ENCODE data around the gene SMIM41.

The SMIM41 gene

DNA sequence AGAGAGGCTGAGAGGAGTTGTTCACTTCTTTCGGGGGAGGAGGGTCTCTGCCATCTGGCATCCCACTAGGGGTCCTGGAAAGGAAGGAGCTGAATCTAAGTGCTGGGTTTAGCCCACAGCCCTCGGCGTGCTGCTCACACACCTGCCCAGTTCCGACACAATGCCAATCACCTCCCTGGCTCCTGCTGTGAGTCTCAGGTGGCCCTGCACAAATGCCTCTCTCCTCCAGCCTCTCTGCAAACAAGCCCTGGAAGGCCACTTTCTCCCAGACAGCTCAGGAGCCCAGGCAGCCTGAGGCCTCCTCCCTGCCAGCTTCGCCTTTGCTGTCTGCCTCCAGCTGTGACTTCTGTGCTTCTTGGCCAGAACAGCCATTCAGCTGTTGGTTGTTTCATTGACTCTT, 51.2 kb downstream of the SMIM41 start:
- 50 to 61% methylated on average over 4 of the region's 5 CpGs for WGBS, 2 experiments (ENCODE audit: insufficient coverage in 2 of 2)
- H3K9me3 ChIP-seq (ENCODE audit: control insufficient read depth, low read length): no peaks in the 10 kb centered on the region
- H3K36me3 ChIP-seq (ENCODE audit: control insufficient read depth, insufficient read depth, low read length): no peaks in the 10 kb centered on the region
- H3K4me1 ChIP-seq (ENCODE audit: control insufficient read depth, insufficient read depth, low read length, poor library complexity, severe bottlenecking): peaks cover 5% of the 10 kb centered on the region
- H3K4me3 ChIP-seq (ENCODE audit: extremely low read depth, insufficient read depth, low read length, poor library complexity, severe bottlenecking): no peak overlapping the region
- H3K27ac ChIP-seq (ENCODE audit: low read depth, low read length, severe bottlenecking): no peak overlapping the region

DNA sequence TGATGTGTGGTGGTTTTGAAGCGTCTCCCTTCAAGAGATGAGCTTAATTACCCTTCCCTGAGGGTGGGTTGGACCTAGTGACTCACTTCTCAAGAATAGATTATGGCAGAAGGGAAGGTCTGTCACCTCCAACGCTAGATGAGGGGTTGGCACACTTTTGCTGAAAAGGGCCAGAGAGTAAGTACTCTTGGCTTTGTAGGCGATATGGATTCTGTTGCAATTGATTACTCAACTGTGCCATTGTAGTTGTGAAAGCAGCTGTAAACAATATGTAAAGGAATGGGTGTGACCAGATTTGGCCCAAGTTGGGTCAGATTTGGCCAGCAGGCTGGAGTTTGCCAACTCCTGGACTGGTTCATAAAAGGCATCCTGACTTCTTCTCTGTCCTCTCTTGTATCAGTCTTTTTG, 53.3 kb downstream of the SMIM41 start:
- Histone ChIP-seq H3K4me3 (ENCODE audit: extremely low read depth, insufficient read depth, low read length, poor library complexity, severe bottlenecking) (no peak overlapping the region), H3K36me3 (ENCODE audit: control insufficient read depth, insufficient read depth, low read length) (no peaks in the 10 kb centered on the region), H3K9me3 (ENCODE audit: control insufficient read depth, low read length) (no peaks in the 10 kb centered on the region), H3K4me1 (ENCODE audit: control insufficient read depth, insufficient read depth, low read length, poor library complexity, severe bottlenecking) (no peaks in the 10 kb centered on the region), H3K27ac (ENCODE audit: low read depth, low read length, severe bottlenecking) (no peak overlapping the region)
- 94 to 96% methylated on average over 3 of the region's 3 CpGs for WGBS, 2 experiments (ENCODE audit: insufficient coverage in 2 of 2)

GRCh38 chr12:52137746-52138145, 58.2 kb downstream of the SMIM41 start:
- peaks cover 7% of the 10 kb centered on the region for H3K4me1 ChIP-seq (ENCODE audit: control insufficient read depth, insufficient read depth, low read length, poor library complexity, severe bottlenecking)
- WGBS, 2 experiments (ENCODE audit: insufficient coverage in 2 of 2): 91 to 100% methylated on average over 3 of the region's 5 CpGs
- H3K4me3 ChIP-seq (ENCODE audit: extremely low read depth, insufficient read depth, low read length, poor library complexity, severe bottlenecking): no peak overlapping the region
- no peak overlapping the region for H3K27ac ChIP-seq (ENCODE audit: low read depth, low read length, severe bottlenecking)
- no peaks in the 10 kb centered on the region for H3K9me3 ChIP-seq (ENCODE audit: control insufficient read depth, low read length)
- H3K36me3 ChIP-seq (ENCODE audit: control insufficient read depth, insufficient read depth, low read length): no peaks in the 10 kb centered on the region

GRCh38 chr12:52139147-52139546, 59.6 kb downstream of the SMIM41 start:
- H3K36me3 ChIP-seq (ENCODE audit: control insufficient read depth, insufficient read depth, low read length): no peaks in the 10 kb centered on the region
- H3K4me3 ChIP-seq (ENCODE audit: extremely low read depth, insufficient read depth, low read length, poor library complexity, severe bottlenecking): no peak overlapping the region
- peaks cover 7% of the 10 kb centered on the region for H3K4me1 ChIP-seq (ENCODE audit: control insufficient read depth, insufficient read depth, low read length, poor library complexity, severe bottlenecking)
- WGBS, 2 experiments (ENCODE audit: insufficient coverage in 2 of 2): 81 to 93% methylated on average over 10 to 12 of the region's 13 CpGs
- H3K9me3 ChIP-seq (ENCODE audit: control insufficient read depth, low read length): no peaks in the 10 kb centered on the region
- no peak overlapping the region for H3K27ac ChIP-seq (ENCODE audit: low read depth, low read length, severe bottlenecking)

GRCh38 chr12:52139579-52140062, 60.1 kb downstream of the SMIM41 start:
- 21 to 26% methylated on average over 4 of the region's 5 CpGs for WGBS, 2 experiments (ENCODE audit: insufficient coverage in 2 of 2)

GRCh38 chr12:52141306-52141705, 61.8 kb downstream of the SMIM41 start:
- Histone ChIP-seq H3K9me3 (ENCODE audit: control insufficient read depth, low read length) (no peaks in the 10 kb centered on the region), H3K27ac (ENCODE audit: low read depth, low read length, severe bottlenecking) (no peak overlapping the region), H3K36me3 (ENCODE audit: control insufficient read depth, insufficient read depth, low read length) (no peaks in the 10 kb centered on the region), H3K4me1 (ENCODE audit: control insufficient read depth, insufficient read depth, low read length, poor library complexity, severe bottlenecking) (peaks cover 25% of the 10 kb centered on the region), H3K4me3 (ENCODE audit: extremely low read depth, insufficient read depth, low read length, poor library complexity, severe bottlenecking) (no peak overlapping the region)
- WGBS, 2 experiments (ENCODE audit: insufficient coverage in 2 of 2): 85 to 91% methylated on average over 2 to 4 of the region's 4 CpGs

More at GRCh38 chr12:52139579-52140062, 60.1 kb downstream of the SMIM41 start:
- Histone ChIP-seq H3K4me1 (ENCODE audit: control insufficient read depth, insufficient read depth, low read length, poor library complexity, severe bottlenecking) (peaks cover 8% of the 10 kb centered on the region), H3K9me3 (ENCODE audit: control insufficient read depth, low read length) (no peaks in the 10 kb centered on the region), H3K27ac (ENCODE audit: low read depth, low read length, severe bottlenecking) (no peak overlapping the region), H3K36me3 (ENCODE audit: control insufficient read depth, insufficient read depth, low read length) (no peaks in the 10 kb centered on the region), H3K4me3 (ENCODE audit: extremely low read depth, insufficient read depth, low read length, poor library complexity, severe bottlenecking) (no peak overlapping the region)

DNA sequence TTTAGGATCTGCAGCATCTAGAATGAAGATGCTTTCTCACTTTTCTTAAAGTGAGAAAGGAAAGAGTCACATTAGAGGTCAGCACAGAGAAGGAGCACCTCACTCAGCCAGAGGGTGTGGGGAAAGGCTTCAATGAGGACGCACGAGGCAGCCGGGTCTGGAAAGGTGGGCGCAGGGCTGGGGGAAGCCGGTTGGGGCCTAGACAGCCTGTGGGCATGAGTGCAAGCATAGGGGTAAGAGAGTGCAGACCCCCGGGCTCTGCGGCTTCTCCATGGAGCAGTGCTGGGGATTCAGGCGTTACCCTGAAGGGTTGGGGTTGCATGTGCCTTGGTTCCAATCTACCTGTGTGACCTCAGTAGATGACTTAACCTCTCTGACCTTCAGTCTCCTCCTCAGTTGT, 62.4 kb downstream of the SMIM41 start:
- no peaks in the 10 kb centered on the region for H3K36me3 ChIP-seq (ENCODE audit: control insufficient read depth, insufficient read depth, low read length)
- H3K27ac ChIP-seq (ENCODE audit: low read depth, low read length, severe bottlenecking): no peak overlapping the region
- H3K4me3 ChIP-seq (ENCODE audit: extremely low read depth, insufficient read depth, low read length, poor library complexity, severe bottlenecking): no peak overlapping the region
- H3K4me1 ChIP-seq (ENCODE audit: control insufficient read depth, insufficient read depth, low read length, poor library complexity, severe bottlenecking): peaks cover 30% of the 10 kb centered on the region
- WGBS, 2 experiments (ENCODE audit: insufficient coverage in 2 of 2): 92% methylated on average over 6 to 8 of the region's 8 CpGs
- H3K9me3 ChIP-seq (ENCODE audit: control insufficient read depth, low read length): no peaks in the 10 kb centered on the region

- no peak overlapping the region for H3K27ac ChIP-seq (ENCODE audit: low read depth, low read length, severe bottlenecking)
- no peaks in the 10 kb centered on the region for H3K9me3 ChIP-seq (ENCODE audit: control insufficient read depth, low read length)
- no peaks in the 10 kb centered on the region for H3K36me3 ChIP-seq (ENCODE audit: control insufficient read depth, insufficient read depth, low read length)
- WGBS, 2 experiments (ENCODE audit: insufficient coverage in 2 of 2): 93 to 99% methylated on average over 4 to 5 of the region's 5 CpGs
- no peak overlapping the region for H3K4me3 ChIP-seq (ENCODE audit: extremely low read depth, insufficient read depth, low read length, poor library complexity, severe bottlenecking)
- peaks cover 34% of the 10 kb centered on the region for H3K4me1 ChIP-seq (ENCODE audit: control insufficient read depth, insufficient read depth, low read length, poor library complexity, severe bottlenecking)
These were observed 62.9 kb downstream of the SMIM41 start for GRCh38 chr12:52142431-52142830.

GRCh38 chr12:52144512-52145227, 65.2 kb downstream of the SMIM41 start:
- Histone ChIP-seq H3K4me1 (ENCODE audit: control insufficient read depth, insufficient read depth, low read length, poor library complexity, severe bottlenecking) (peaks cover 54% of the 10 kb centered on the region), H3K9me3 (ENCODE audit: control insufficient read depth, low read length) (no peaks in the 10 kb centered on the region), H3K4me3 (ENCODE audit: extremely low read depth, insufficient read depth, low read length, poor library complexity, severe bottlenecking) (no peak overlapping the region), H3K36me3 (ENCODE audit: control insufficient read depth, insufficient read depth, low read length) (no peaks in the 10 kb centered on the region), H3K27ac (ENCODE audit: low read depth, low read length, severe bottlenecking) (peak overlapping the region; percentile 45)
- WGBS, 2 experiments (ENCODE audit: insufficient coverage in 2 of 2): 92 to 94% methylated on average over 12 to 14 of the region's 16 CpGs

GRCh38 chr12:52145228-52146088, 66.0 kb downstream of the SMIM41 start:
- Histone ChIP-seq H3K4me3 (ENCODE audit: extremely low read depth, insufficient read depth, low read length, poor library complexity, severe bottlenecking) (no peak overlapping the region), H3K9me3 (ENCODE audit: control insufficient read depth, low read length) (no peaks in the 10 kb centered on the region), H3K27ac (ENCODE audit: low read depth, low read length, severe bottlenecking) (peak overlapping the region; percentile 45), H3K4me1 (ENCODE audit: control insufficient read depth, insufficient read depth, low read length, poor library complexity, severe bottlenecking) (peaks cover 58% of the 10 kb centered on the region), H3K36me3 (ENCODE audit: control insufficient read depth, insufficient read depth, low read length) (no peaks in the 10 kb centered on the region)
- WGBS, 2 experiments (ENCODE audit: insufficient coverage in 2 of 2): 76 to 77% methylated on average over 13 of the region's 18 CpGs
